H1 (cell line): ENCODE data around the gene WNK2. TPM values are rescaled to one million over a fixed set of nuclear protein-coding genes. Genes with fewer than 3 reads are reported as not detected.
A peak's percentile ranks its signal among the peaks of the same experiment; 100 is the strongest.

ENCODE experiments used
- CTCF ChIA-PET: fragments of 300-600 bp; sonication (Branson Sonifier 250); formaldehyde crosslinking; loops from one replicate; lab custom pipeline; 2021; ENCODE audit not compliant: partially characterized antibody; lab: Charles Lee
- POLR2A ChIA-PET: fragments of 300-600 bp; sonication (Branson Sonifier 250); formaldehyde crosslinking; loops from one replicate; lab custom pipeline; 2021; ENCODE audit warnings: inconsistent platforms; ENCODE audit not compliant: partially characterized antibody; lab: Charles Lee
- DNase-seq, 2 experiments: peaks; one replicate each; pipeline versions ENCODE4 v3.0.0 to v3.0.0-alpha.2; 2010 to 2022; ENCODE audit warnings: low spot score in 2 of 2, low read depth in 1 of 2, mixed read lengths in 1 of 2
- FAIRE-seq: peaks from 2 replicates; lab custom pipeline; 2011; peaks lifted over from hg19 to GRCh38; lab: Jason Lieb, UNC
- H2AFZ ChIP-seq: 2 replicates; pipeline ENCODE4 v1.8.1; 2012; ENCODE audit warnings: low read length, inconsistent platforms
- H2AK5ac ChIP-seq: 2 replicates; pipeline ENCODE4 v1.6.1; 2013; ENCODE audit warnings: low read depth, low read length
- H2BK120ac ChIP-seq: replicated peaks from 2 replicates; pipeline ENCODE3; 2013; ENCODE audit warnings: low read depth, low read length, inconsistent platforms
- H2BK12ac ChIP-seq: 2 replicates; pipeline ENCODE4 v1.6.1; 2013; ENCODE audit warnings: low read depth, low read length
- H2BK15ac ChIP-seq: 2 replicates; pipeline ENCODE4 v1.6.1; 2013; ENCODE audit warnings: low read length
- H2BK20ac ChIP-seq: 2 replicates; pipeline ENCODE4 v1.6.1; 2013; ENCODE audit warnings: low read length
- H2BK5ac ChIP-seq: 2 replicates; pipeline ENCODE4 v1.6.1; 2013; ENCODE audit warnings: low read depth, low read length
- H3K14ac ChIP-seq: 2 replicates; pipeline ENCODE4 v1.6.1; 2013; ENCODE audit warnings: inconsistent platforms; ENCODE audit not compliant: insufficient read length
- H3K18ac ChIP-seq: 2 replicates; pipeline ENCODE4 v1.6.1; 2013; ENCODE audit warnings: low read length; ENCODE audit errors: extremely low read depth
- H3K23ac ChIP-seq: 2 replicates; pipeline ENCODE4 v1.6.1; 2013; ENCODE audit warnings: inconsistent platforms; ENCODE audit not compliant: insufficient read length
- H3K23me2 ChIP-seq: 2 replicates; pipeline ENCODE4 v1.6.1; 2013; ENCODE audit warnings: low read depth, low read length
- H3K27ac ChIP-seq: 2 replicates; pipeline ENCODE4 v1.6.1; 2011; ENCODE audit warnings: low read depth, low read length, inconsistent platforms
- H3K27me3 ChIP-seq, 4 experiments: replicated peaks in 1 of 4; 1 replicate in 1 of 4; 2 replicates in 3 of 4; pipeline versions ENCODE4 v1.6.1 to v1.8.1; 2011 to 2013; ENCODE audit warnings: low read length in 3 of 4, mild to moderate bottlenecking in 3 of 4, inconsistent platforms in 2 of 4, mixed read lengths in 2 of 4, moderate library complexity in 1 of 4; ENCODE audit not compliant: control insufficient read depth in 3 of 4, insufficient read depth in 3 of 4; ENCODE audit errors: extremely low read depth in 1 of 4
- H3K36me3 ChIP-seq, 4 experiments: 2 replicates each; pipeline versions ENCODE4 v1.6.1 to v1.8.1; 2011 to 2013; ENCODE audit warnings: mild to moderate bottlenecking in 4 of 4, low read length in 3 of 4, moderate library complexity in 2 of 4, control low read depth in 1 of 4, inconsistent platforms in 1 of 4; ENCODE audit not compliant: insufficient read depth in 4 of 4, control insufficient read depth in 2 of 4
- H3K4ac ChIP-seq: replicated peaks from 2 replicates; pipeline ENCODE3; 2013; ENCODE audit warnings: low read length, low read depth, mixed read lengths, inconsistent platforms; ENCODE audit not compliant: insufficient read length
- H3K4me1 ChIP-seq, 4 experiments: replicated peaks in 1 of 4; 1 replicate in 1 of 4; 2 replicates in 3 of 4; pipeline versions ENCODE4 v1.6.1 to v1.8.1; 2011 to 2013; ENCODE audit warnings: low read length in 3 of 4, inconsistent platforms in 2 of 4, mixed read lengths in 1 of 4; ENCODE audit not compliant: insufficient read depth in 4 of 4, control insufficient read depth in 3 of 4
- H3K4me2 ChIP-seq, 2 experiments: 2 replicates each; pipeline versions ENCODE4 v1.6.1 to v1.8.1; 2011 to 2013; ENCODE audit warnings: low read depth in 2 of 2, low read length in 2 of 2, control low read depth in 1 of 2, inconsistent platforms in 1 of 2, mild to moderate bottlenecking in 1 of 2; ENCODE audit not compliant: insufficient read depth in 1 of 2
- H3K4me3 ChIP-seq, 4 experiments: fragments of 200-600, 300-600 bp in 1 of 4; sonication (generic), shearing (Covaris generic), sonication (Bioruptor Twin) in 1 of 4; 2 replicates each; pipeline versions ENCODE4 v1.5.1 to v1.8.1; 2011 to 2016; ENCODE audit warnings: low read length in 4 of 4, low read depth in 3 of 4, control low read depth in 2 of 4, inconsistent platforms in 2 of 4, mild to moderate bottlenecking in 2 of 4, mixed read lengths in 1 of 4, moderate library complexity in 1 of 4; ENCODE audit not compliant: insufficient read depth in 2 of 4; ENCODE audit errors: extremely low read depth in 1 of 4
- H3K56ac ChIP-seq: replicated peaks from 2 replicates; pipeline ENCODE3; 2013; ENCODE audit warnings: low read depth, mild to moderate bottlenecking, mixed read lengths, low read length, inconsistent platforms; ENCODE audit not compliant: insufficient read length
- H3K79me1 ChIP-seq: 2 replicates; pipeline ENCODE4 v1.6.1; 2013; ENCODE audit warnings: low read depth, low read length, control low read depth
- H3K79me2 ChIP-seq, 2 experiments: 2 replicates each; pipeline versions ENCODE4 v1.6.1 to v1.8.1; 2012 to 2013; ENCODE audit warnings: low read length in 2 of 2, mild to moderate bottlenecking in 2 of 2, inconsistent platforms in 1 of 2; ENCODE audit not compliant: insufficient read depth in 2 of 2, control insufficient read depth in 1 of 2
- H3K9ac ChIP-seq, 4 experiments: replicated peaks in 1 of 4; 1 replicate in 1 of 4; 2 replicates in 3 of 4; pipeline versions ENCODE4 v1.6.1 to v1.8.1; 2011 to 2013; ENCODE audit warnings: low read depth in 3 of 4, low read length in 3 of 4, control low read depth in 2 of 4, mild to moderate bottlenecking in 2 of 4, moderate library complexity in 2 of 4, inconsistent platforms in 1 of 4; ENCODE audit errors: extremely low read depth in 1 of 4
- H3K9me3 ChIP-seq, 2 experiments: 2 replicates each; pipeline versions ENCODE4 v1.6.1 to v1.8.1; 2012 to 2013; ENCODE audit warnings: mild to moderate bottlenecking in 2 of 2, moderate library complexity in 2 of 2, control low read depth in 1 of 2, inconsistent platforms in 1 of 2, low read depth in 1 of 2, low read length in 1 of 2, mixed read lengths in 1 of 2; ENCODE audit not compliant: insufficient read depth in 2 of 2
- H4K20me1 ChIP-seq, 2 experiments: replicated peaks in 1 of 2; 2 replicates each; pipeline versions ENCODE3 to v1.8.1; 2011 to 2013; ENCODE audit warnings: inconsistent platforms in 2 of 2, low read length in 2 of 2, mild to moderate bottlenecking in 1 of 2; ENCODE audit not compliant: insufficient read depth in 2 of 2, control insufficient read depth in 1 of 2
- H4K5ac ChIP-seq: 2 replicates; pipeline ENCODE4 v1.6.1; 2013; ENCODE audit warnings: low read length, low read depth, mixed read lengths, inconsistent platforms; ENCODE audit not compliant: insufficient read length
- H4K8ac ChIP-seq: 2 replicates; pipeline ENCODE4 v1.8.0; 2013; ENCODE audit warnings: mild to moderate bottlenecking, moderate library complexity, low read length, inconsistent platforms; ENCODE audit not compliant: insufficient read depth; ENCODE audit errors: extremely low read depth
- H4K91ac ChIP-seq: replicated peaks from 2 replicates; pipeline ENCODE3; 2013; ENCODE audit warnings: low read length, mixed read lengths, inconsistent platforms; ENCODE audit not compliant: insufficient read length
- ATF2 ChIP-seq: IDR thresholded peaks from 2 replicates; pipeline ENCODE4 v1.6.1; 2012; ENCODE audit warnings: low read length, inconsistent platforms
- BACH1 ChIP-seq: IDR thresholded peaks from 2 replicates; pipeline ENCODE4 v1.6.1; 2012; ENCODE audit warnings: low read length, improper control_type of control experiment
- BRCA1 ChIP-seq: IDR thresholded peaks from 2 replicates; pipeline ENCODE4 v1.6.1; 2012; ENCODE audit warnings: low read depth, low read length, improper control_type of control experiment
- CBX5 ChIP-seq: fragments of 300-800, 300-1000 bp; sonication (generic); IDR thresholded peaks from 2 replicates; pipeline ENCODE4 v1.7.1; 2016; ENCODE audit warnings: antibody characterized with exemption, low read length, low read depth
- NANOG ChIP-seq: IDR thresholded peaks from 2 replicates; pipeline ENCODE4 v1.6.1; 2011; ENCODE audit warnings: low read length, low read depth, mild to moderate bottlenecking, inconsistent platforms; ENCODE audit not compliant: insufficient read depth, poor library complexity, severe bottlenecking
- PHF8 ChIP-seq: fragments of 200-600 bp; sonication (generic); conservative IDR thresholded peaks from 2 replicates; pipeline ENCODE4 v1.7.1; 2012; ENCODE audit warnings: low read depth, mild to moderate bottlenecking, inconsistent platforms, low read length, moderate library complexity
- RAD21 ChIP-seq, 2 experiments: IDR thresholded peaks in 1 of 2; conservative IDR thresholded peaks in 1 of 2; 2 replicates each; pipeline ENCODE4 v1.6.1; 2011; ENCODE audit warnings: low read depth in 2 of 2, low read length in 2 of 2, improper control_type of control experiment in 1 of 2, inconsistent platforms in 1 of 2, mild to moderate bottlenecking in 1 of 2, moderate library complexity in 1 of 2
- SIRT6 ChIP-seq: IDR thresholded peaks from one replicate; pipeline ENCODE4 v1.7.1; 2012; ENCODE audit warnings: low read length, inconsistent platforms
- WGBS, 2 experiments: shearing (Covaris generic) in 1 of 2; methylation state at CpG; one replicate each; pipeline versions ENCODE4 v1.1.6 to v1.1.7; 2013 to 2015; ENCODE audit warnings: low lambda C conversion rate in 2 of 2, mixed read lengths in 2 of 2, inconsistent platforms in 1 of 2, low coverage in 1 of 2, missing lambda C conversion rate in 1 of 2; ENCODE audit not compliant: insufficient replicate concordance in 2 of 2, insufficient coverage in 1 of 2, insufficient read length in 1 of 2; ENCODE audit errors: extremely low coverage in 1 of 2, missing lambda C conversion rate in 1 of 2; 5-methylcytosine and 5-hydroxymethylcytosine counted together
- polyA plus RNA-seq, 7 experiments: library from polyadenylated mRNA; depleted of rRNA in 3 of 7; stranded (reverse) in 5 of 7; unstranded in 2 of 7; fragments of >200 nt in 5 of 7; fragments of 200-250 nt in 2 of 7; gene quantifications; 1 replicate in 5 of 7; 2 replicates in 1 of 7; 4 replicates in 1 of 7; pipeline versions ENCODE4 v1.2.1 to v1.2.3, GENCODE V29; 2011 to 2013; ENCODE audit warnings: missing spikeins in 2 of 7, mixed read lengths in 2 of 7
- total RNA-seq: library from RNA; stranded (reverse); fragmentation: NEBNext Ultra II Directional; extraction: Animal tissue kit (Norgen Biotek cat#: 25700); gene quantifications from 2 replicates; pipeline ENCODE4 v1.2.1, GENCODE V29; 2021
- TF ChIP-seq, protein P1 (sequence below), 3 experiments: IDR thresholded peaks; 1 replicate in 2 of 3; 2 replicates in 1 of 3; pipeline versions ENCODE4 v1.5.1 to v1.6.1; 2011; ENCODE audit warnings: low read length in 3 of 3, mild to moderate bottlenecking in 3 of 3, inconsistent platforms in 2 of 3, low read depth in 1 of 3, moderate library complexity in 1 of 3; ENCODE audit not compliant: insufficient read depth in 1 of 3; ENCODE audit errors: control extremely low read depth in 1 of 3

WNK2 gene
- total and polyA plus RNA-seq, 2 of the 8 experiments (the other 6 are each of a cell fraction or from before 2014, with no cell fraction given), result 12.0 to 87.2 TPM

DNA sequence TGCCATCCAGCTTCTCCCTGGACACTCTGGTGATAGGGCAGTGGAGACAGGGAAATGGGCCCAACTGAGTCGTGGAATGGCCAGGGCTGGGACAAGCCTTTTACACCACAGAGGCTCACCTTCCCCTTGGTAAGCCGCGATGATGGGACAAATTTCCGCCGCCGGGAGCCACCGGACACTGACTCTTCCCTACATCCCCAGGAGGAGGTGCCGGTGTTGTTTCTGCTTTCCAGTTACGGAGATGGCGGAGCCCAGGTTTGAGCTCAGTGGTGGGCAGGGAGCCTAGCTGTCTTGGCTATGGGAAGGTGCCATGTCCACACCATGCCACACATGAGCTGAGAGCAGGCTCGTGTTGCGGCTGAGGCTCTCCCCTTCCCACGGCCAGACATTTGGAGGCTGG lies 19.9 kb upstream of the WNK2 start:
- H3K9me3 ChIP-seq, result no peaks in the 10 kb centered on the region
- no peak overlapping the region for H2AFZ ChIP-seq
- H3K79me1 ChIP-seq, result no peaks in the 10 kb centered on the region
- no peaks in the 10 kb centered on the region for H3K23me2 ChIP-seq
- H3K56ac ChIP-seq, result no peak overlapping the region
- H3K4me3 ChIP-seq, result no peak overlapping the region
- no peak overlapping the region for H3K27ac ChIP-seq
- H3K4me1 ChIP-seq, result no peaks in the 10 kb centered on the region
- H4K8ac ChIP-seq, result peak overlapping the region; percentile 57; the same call in 1 of the 2 replicates
- H3K4ac ChIP-seq, result no peak overlapping the region
- no peak overlapping the region for H3K23ac ChIP-seq
- no peaks in the 10 kb centered on the region for H3K79me2 ChIP-seq
- FAIRE-seq, result no peak
- no peak overlapping the region for H2BK12ac ChIP-seq
- no peak overlapping the region for H2BK120ac ChIP-seq
- H3K9ac ChIP-seq, result no peak overlapping the region
- no peak overlapping the region for H3K14ac ChIP-seq
- 85% methylated on average over 11 of the region's 13 CpGs; no CpG with 5 or more reads in 1 of the 2 experiments for WGBS, 2 experiments
- H2BK5ac ChIP-seq, result no peak overlapping the region
- H2BK15ac ChIP-seq, result peak overlapping the region; percentile 18; the same call in 1 of the 2 replicates
- no peaks in the 10 kb centered on the region for H3K27me3 ChIP-seq
- DNase-seq, result no peak
- no peak overlapping the region for H3K4me2 ChIP-seq
- no peak overlapping the region for H2BK20ac ChIP-seq
- H4K91ac ChIP-seq, result no peak overlapping the region
- H4K5ac ChIP-seq, result no peak overlapping the region
- no peak overlapping the region for H3K18ac ChIP-seq
- H3K36me3 ChIP-seq, result no peaks in the 10 kb centered on the region
- POLR2A ChIA-PET, result interaction anchor here (0.8 kb wide), 1 partner anchor 141 kb away, joined by 4 read pairs; no protein-coding TSS in a partner anchor
- H4K20me1 ChIP-seq, result no peaks in the 10 kb centered on the region
- CTCF ChIA-PET, result interaction anchor here (0.7 to 4.8 kb wide), 15 partner anchors 10 to 148 kb away, joined by 3 to 26 read pairs (median 6); no protein-coding TSS in a partner anchor
- no peak overlapping the region for H2AK5ac ChIP-seq
- TF ChIP-seq RAD21 (IDR thresholded peaks at IDR 0.05 in 1 of 2, conservative IDR thresholded peaks at IDR 0.05 in 1 of 2; ENCODE audit: low read depth in 2 of 2, low read length in 2 of 2), result peak; percentile 61 to 72
- no peak for TF ChIP-seq BACH1
- TF ChIP-seq, protein P1, sequence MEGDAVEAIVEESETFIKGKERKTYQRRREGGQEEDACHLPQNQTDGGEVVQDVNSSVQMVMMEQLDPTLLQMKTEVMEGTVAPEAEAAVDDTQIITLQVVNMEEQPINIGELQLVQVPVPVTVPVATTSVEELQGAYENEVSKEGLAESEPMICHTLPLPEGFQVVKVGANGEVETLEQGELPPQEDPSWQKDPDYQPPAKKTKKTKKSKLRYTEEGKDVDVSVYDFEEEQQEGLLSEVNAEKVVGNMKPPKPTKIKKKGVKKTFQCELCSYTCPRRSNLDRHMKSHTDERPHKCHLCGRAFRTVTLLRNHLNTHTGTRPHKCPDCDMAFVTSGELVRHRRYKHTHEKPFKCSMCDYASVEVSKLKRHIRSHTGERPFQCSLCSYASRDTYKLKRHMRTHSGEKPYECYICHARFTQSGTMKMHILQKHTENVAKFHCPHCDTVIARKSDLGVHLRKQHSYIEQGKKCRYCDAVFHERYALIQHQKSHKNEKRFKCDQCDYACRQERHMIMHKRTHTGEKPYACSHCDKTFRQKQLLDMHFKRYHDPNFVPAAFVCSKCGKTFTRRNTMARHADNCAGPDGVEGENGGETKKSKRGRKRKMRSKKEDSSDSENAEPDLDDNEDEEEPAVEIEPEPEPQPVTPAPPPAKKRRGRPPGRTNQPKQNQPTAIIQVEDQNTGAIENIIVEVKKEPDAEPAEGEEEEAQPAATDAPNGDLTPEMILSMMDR (IDR thresholded peaks at IDR 0.05; ENCODE audit: control extremely low read depth in 1 of 3, insufficient read depth in 1 of 3, low read depth in 1 of 3, low read length in 3 of 3), result peak; percentile 41 to 61 (median 46)
- TF ChIP-seq PHF8, result no peak
- TF ChIP-seq NANOG, result no peak
- no peak for TF ChIP-seq CBX5
- TF ChIP-seq ATF2, result no peak
- no peak for TF ChIP-seq SIRT6
- no peak for TF ChIP-seq BRCA1
